Amniotic stem cell (primary cell): ENCODE measurements around the gene SH3TC1.

ENCODE experiments used
- DNase-seq: peaks from one replicate; lab custom pipeline; 2025; lab: John Stamatoyannopoulos, UW

SH3TC1 gene

GRCh38 chr4:8163436-8164193, 35.5 kb upstream of the SH3TC1 start:
- DNase-seq = no peak

- DNase-seq = no peak
These were observed 34.9 kb upstream of the SH3TC1 start for GRCh38 chr4:8164194-8164565.

- no peak for DNase-seq
These were observed 34.4 kb upstream of the SH3TC1 start for GRCh38 chr4:8164687-8165086.

GRCh38 chr4:8165374-8165896, 33.7 kb upstream of the SH3TC1 start:
- DNase-seq = no peak

- DNase-seq = no peak
These were observed 31.8 kb upstream of the SH3TC1 start for GRCh38 chr4:8167291-8167690.

GRCh38 chr4:8167815-8168214, 31.3 kb upstream of the SH3TC1 start:
- DNase-seq = no peak

- DNase-seq = no peak
These were observed 30.9 kb upstream of the SH3TC1 start for GRCh38 chr4:8168232-8168631.

GRCh38 chr4:8168832-8169598, 30.1 kb upstream of the SH3TC1 start:
- no peak for DNase-seq

- DNase-seq = no peak
These were observed 29.3 kb upstream of the SH3TC1 start for GRCh38 chr4:8169763-8170162.

- DNase-seq = no peak
These were observed 28.7 kb upstream of the SH3TC1 start for GRCh38 chr4:8170341-8170740.

- no peak for DNase-seq
These were observed 27.8 kb upstream of the SH3TC1 start for GRCh38 chr4:8171266-8171665.

GRCh38 chr4:8171984-8172924, 26.8 kb upstream of the SH3TC1 start:
- no peak for DNase-seq

GRCh38 chr4:8173492-8174242, 25.4 kb upstream of the SH3TC1 start:
- no peak for DNase-seq

- no peak for DNase-seq
These were observed 24.1 kb upstream of the SH3TC1 start for GRCh38 chr4:8174970-8175369.

- no peak for DNase-seq
These were observed 23.4 kb upstream of the SH3TC1 start for GRCh38 chr4:8175686-8176085.

- DNase-seq = no peak
These were observed 22.3 kb upstream of the SH3TC1 start for GRCh38 chr4:8176547-8177399.

GRCh38 chr4:8177552-8177951, 21.5 kb upstream of the SH3TC1 start:
- no peak for DNase-seq

GRCh38 chr4:8177956-8178355, 21.1 kb upstream of the SH3TC1 start:
- DNase-seq = no peak

- no peak for DNase-seq
These were observed 20.0 kb upstream of the SH3TC1 start for GRCh38 chr4:8179074-8179473.

GRCh38 chr4:8179771-8180170, 19.3 kb upstream of the SH3TC1 start:
- DNase-seq = no peak
